ENCODE results near the gene DTHD1.

DNA sequence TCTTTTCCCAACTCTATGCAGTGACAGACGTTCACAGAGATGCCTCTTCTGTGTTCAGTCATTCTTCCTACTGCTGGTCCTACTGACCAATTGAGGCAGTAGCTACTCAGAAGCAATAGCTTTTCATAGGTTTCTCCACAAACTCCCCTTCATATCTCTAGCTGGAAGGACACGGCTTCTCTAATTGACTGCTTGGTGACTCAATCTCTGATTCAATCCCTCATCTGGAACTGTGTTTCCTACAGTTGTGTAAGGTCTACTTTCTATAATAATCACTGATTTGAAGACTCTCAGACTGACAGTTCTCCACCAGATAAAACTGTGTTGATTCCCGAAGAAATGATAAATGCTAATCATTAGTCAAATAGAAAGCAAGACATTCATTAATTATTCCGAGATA is 111.5 kb downstream of the DTHD1 start:
- TF ChIP-seq, protein P1, sequence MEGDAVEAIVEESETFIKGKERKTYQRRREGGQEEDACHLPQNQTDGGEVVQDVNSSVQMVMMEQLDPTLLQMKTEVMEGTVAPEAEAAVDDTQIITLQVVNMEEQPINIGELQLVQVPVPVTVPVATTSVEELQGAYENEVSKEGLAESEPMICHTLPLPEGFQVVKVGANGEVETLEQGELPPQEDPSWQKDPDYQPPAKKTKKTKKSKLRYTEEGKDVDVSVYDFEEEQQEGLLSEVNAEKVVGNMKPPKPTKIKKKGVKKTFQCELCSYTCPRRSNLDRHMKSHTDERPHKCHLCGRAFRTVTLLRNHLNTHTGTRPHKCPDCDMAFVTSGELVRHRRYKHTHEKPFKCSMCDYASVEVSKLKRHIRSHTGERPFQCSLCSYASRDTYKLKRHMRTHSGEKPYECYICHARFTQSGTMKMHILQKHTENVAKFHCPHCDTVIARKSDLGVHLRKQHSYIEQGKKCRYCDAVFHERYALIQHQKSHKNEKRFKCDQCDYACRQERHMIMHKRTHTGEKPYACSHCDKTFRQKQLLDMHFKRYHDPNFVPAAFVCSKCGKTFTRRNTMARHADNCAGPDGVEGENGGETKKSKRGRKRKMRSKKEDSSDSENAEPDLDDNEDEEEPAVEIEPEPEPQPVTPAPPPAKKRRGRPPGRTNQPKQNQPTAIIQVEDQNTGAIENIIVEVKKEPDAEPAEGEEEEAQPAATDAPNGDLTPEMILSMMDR (IDR thresholded peaks at IDR 0.05; ENCODE audit: borderline replicate concordance, extremely low read depth, low read length, poor library complexity, severe bottlenecking) = no peak
- TF ChIP-seq EZH2 (IDR thresholded peaks at IDR 0.05; ENCODE audit: borderline replicate concordance, low read depth, low read length, severe bottlenecking) = no peak
